ENCODE data around the gene IGFALS. TPM values are rescaled to one million over a fixed set of nuclear protein-coding genes. Genes with fewer than 3 reads are reported as not detected.

The IGFALS gene
- polyA plus RNA-seq, 1 donor from 2014 or later = 1.2 TPM

DNA sequence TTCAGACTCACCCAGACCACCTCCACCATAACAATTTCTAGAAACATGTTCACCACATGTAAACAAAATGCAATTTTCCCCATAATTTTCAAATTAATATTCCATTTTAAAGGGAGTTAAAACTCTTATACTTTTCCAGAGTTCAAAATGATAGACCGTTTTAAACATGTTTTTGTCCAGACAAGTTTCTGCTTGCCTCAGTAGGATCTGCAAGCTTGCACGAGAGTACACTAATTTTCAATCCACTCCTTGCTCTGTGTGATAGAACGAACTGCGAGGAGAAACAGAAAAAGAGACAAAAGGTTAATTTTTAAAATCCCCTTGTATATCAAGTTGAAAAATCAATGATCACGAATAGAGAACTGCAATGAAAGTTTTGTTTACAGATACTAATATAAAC, 40.6 kb upstream of the IGFALS start:
- H3K79me2 ChIP-seq (replicated peaks; ENCODE audit: insufficient read depth, low read length) = peaks cover 2% of the 10 kb centered on the region
- no peak for TF ChIP-seq MXI1 (conservative IDR thresholded peaks at IDR 0.05; ENCODE audit: poor library complexity, severe bottlenecking)
- no peak for TF ChIP-seq EZH2 (IDR thresholded peaks at IDR 0.05; ENCODE audit: borderline replicate concordance, insufficient read depth, low read length, poor library complexity, severe bottlenecking)
- TF ChIP-seq TAF1 (IDR thresholded peaks at IDR 0.05; ENCODE audit: low read depth) = no peak
- no peak for TF ChIP-seq SMC3 (conservative IDR thresholded peaks at IDR 0.05; ENCODE audit: poor library complexity)
- TF ChIP-seq RAD21 (conservative IDR thresholded peaks at IDR 0.05) = no peak
- no peak for TF ChIP-seq EP300 (conservative IDR thresholded peaks at IDR 0.05; ENCODE audit: poor library complexity, severe bottlenecking)
- TF ChIP-seq, protein P1, sequence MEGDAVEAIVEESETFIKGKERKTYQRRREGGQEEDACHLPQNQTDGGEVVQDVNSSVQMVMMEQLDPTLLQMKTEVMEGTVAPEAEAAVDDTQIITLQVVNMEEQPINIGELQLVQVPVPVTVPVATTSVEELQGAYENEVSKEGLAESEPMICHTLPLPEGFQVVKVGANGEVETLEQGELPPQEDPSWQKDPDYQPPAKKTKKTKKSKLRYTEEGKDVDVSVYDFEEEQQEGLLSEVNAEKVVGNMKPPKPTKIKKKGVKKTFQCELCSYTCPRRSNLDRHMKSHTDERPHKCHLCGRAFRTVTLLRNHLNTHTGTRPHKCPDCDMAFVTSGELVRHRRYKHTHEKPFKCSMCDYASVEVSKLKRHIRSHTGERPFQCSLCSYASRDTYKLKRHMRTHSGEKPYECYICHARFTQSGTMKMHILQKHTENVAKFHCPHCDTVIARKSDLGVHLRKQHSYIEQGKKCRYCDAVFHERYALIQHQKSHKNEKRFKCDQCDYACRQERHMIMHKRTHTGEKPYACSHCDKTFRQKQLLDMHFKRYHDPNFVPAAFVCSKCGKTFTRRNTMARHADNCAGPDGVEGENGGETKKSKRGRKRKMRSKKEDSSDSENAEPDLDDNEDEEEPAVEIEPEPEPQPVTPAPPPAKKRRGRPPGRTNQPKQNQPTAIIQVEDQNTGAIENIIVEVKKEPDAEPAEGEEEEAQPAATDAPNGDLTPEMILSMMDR (IDR thresholded peaks at IDR 0.05; ENCODE audit: poor library complexity, severe bottlenecking) = no peak
- TF ChIP-seq REST (IDR thresholded peaks at IDR 0.05; ENCODE audit: borderline replicate concordance) = no peak
- no peak for TF ChIP-seq POLR2AphosphoS5 (IDR thresholded peaks at IDR 0.05)
- no peak overlapping the region for H3K4me2 ChIP-seq (ENCODE audit: low read length)
- H3K9me2 ChIP-seq (ENCODE audit: insufficient read depth, low read length) = no peaks in the 10 kb centered on the region
- H3K4me3 ChIP-seq (ENCODE audit: low read length) = no peak overlapping the region
- no peak overlapping the region for H2AFZ ChIP-seq (ENCODE audit: low read depth, low read length)
- H3K36me3 ChIP-seq (ENCODE audit: insufficient read depth, low read length) = no peaks in the 10 kb centered on the region
- no peak overlapping the region for H3K27ac ChIP-seq (ENCODE audit: low read length)
- no peaks in the 10 kb centered on the region for H4K20me1 ChIP-seq (ENCODE audit: insufficient read depth)
- H3K9me3 ChIP-seq (ENCODE audit: low read length) = no peaks in the 10 kb centered on the region
- H3K27me3 ChIP-seq (ENCODE audit: insufficient read depth, low read depth, low read length) = no peaks in the 10 kb centered on the region
- no peak overlapping the region for H3K9ac ChIP-seq (ENCODE audit: low read length)
- no peaks in the 10 kb centered on the region for H3F3A ChIP-seq (ENCODE audit: insufficient read depth, low read length, poor library complexity, severe bottlenecking)

DNA sequence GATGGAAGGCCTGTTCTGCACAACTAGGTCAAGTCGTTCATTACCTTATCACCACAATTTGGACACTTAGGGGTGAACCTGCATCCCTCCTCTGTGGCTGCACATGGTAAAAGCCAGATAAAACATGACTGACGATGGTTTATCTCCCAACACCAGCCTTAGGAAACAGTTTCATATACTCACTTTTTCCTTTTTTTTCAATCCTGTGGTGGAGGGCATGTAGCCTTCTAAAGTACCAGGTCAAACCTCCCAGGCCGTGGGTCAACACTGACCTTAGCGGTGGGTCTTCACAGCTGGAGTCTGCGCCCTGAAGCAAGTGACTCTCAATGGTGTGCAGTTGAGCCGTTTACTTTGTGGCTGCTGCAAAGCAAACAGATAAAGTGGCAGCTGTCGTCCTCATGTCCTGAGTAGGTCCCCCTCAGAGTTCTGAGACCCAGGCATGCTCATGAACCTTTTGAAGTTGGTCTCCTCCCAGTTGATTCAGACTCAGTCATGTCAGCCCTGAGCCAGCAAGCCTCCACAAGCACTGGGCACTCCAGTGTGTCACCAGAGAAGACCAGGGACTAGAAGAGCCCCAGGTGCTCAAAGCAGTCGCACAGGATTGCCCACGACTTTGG, 39.4 kb upstream of the IGFALS start:
- Histone ChIP-seq H3K9me3 (ENCODE audit: low read length) (no peaks in the 10 kb centered on the region), H4K20me1 (ENCODE audit: insufficient read depth) (no peaks in the 10 kb centered on the region), H3K27ac (ENCODE audit: low read length) (no peak overlapping the region), H3K9ac (ENCODE audit: low read length) (no peak overlapping the region), H3F3A (ENCODE audit: insufficient read depth, low read length, poor library complexity, severe bottlenecking) (no peaks in the 10 kb centered on the region), H3K4me2 (ENCODE audit: low read length) (no peak overlapping the region), H3K4me3 (ENCODE audit: low read length) (no peak overlapping the region), H3K27me3 (ENCODE audit: insufficient read depth, low read depth, low read length) (no peaks in the 10 kb centered on the region), H3K79me2 (replicated peaks; ENCODE audit: insufficient read depth, low read length) (peaks cover 13% of the 10 kb centered on the region), H2AFZ (ENCODE audit: low read depth, low read length) (no peak overlapping the region), H3K9me2 (ENCODE audit: insufficient read depth, low read length) (no peaks in the 10 kb centered on the region), H3K36me3 (ENCODE audit: insufficient read depth, low read length) (no peaks in the 10 kb centered on the region)
- no peak for TF ChIP-seq RAD21 (conservative IDR thresholded peaks at IDR 0.05)

Measured in neural cell (in vitro differentiated cells).